GM23338 (cell line): ENCODE data around the gene ELFN2. TPM values are rescaled to one million over a fixed set of nuclear protein-coding genes. Genes with fewer than 3 reads are reported as not detected.

Experiments
- ATAC-seq: fragments of 200-7000 bp; cut with Tn5 transposase; 3 replicates; pipeline ENCODE4 v1.9.1; 2020
- DNase-seq: peaks from one replicate; pipeline ENCODE4 v3.0.0-alpha.2; 2015; ENCODE audit warnings: low spot score
- H2AFZ ChIP-seq: fragments of 200-600 bp; sonication (generic); 2 replicates; pipeline ENCODE4 v1.8.0; 2016; ENCODE audit warnings: antibody characterized with exemption, mild to moderate bottlenecking, moderate library complexity
- H3F3A ChIP-seq: fragments of 200-600 bp; sonication (generic); replicated peaks from 2 replicates; pipeline ENCODE4 v1.8.0; 2017; ENCODE audit warnings: antibody characterized with exemption, mixed run types, low read depth
- H3K27ac ChIP-seq: fragments of 200-600 bp; sonication (generic); 2 replicates; pipeline ENCODE4 v1.6.1; 2016; ENCODE audit warnings: low read depth
- H3K27me3 ChIP-seq: fragments of 200-600 bp; sonication (generic); 2 replicates; pipeline ENCODE4 v1.8.0; 2016; ENCODE audit warnings: mild to moderate bottlenecking, mixed run types, moderate library complexity; ENCODE audit not compliant: insufficient read depth
- H3K36me3 ChIP-seq: fragments of 200-600 bp; sonication (generic); 2 replicates; pipeline ENCODE4 v1.8.0; 2016; ENCODE audit warnings: mild to moderate bottlenecking; ENCODE audit not compliant: insufficient read depth
- H3K4me1 ChIP-seq: fragments of 200-600 bp; sonication (generic); 2 replicates; pipeline ENCODE4 v1.8.0; 2016; ENCODE audit warnings: mild to moderate bottlenecking, moderate library complexity; ENCODE audit not compliant: insufficient read depth
- H3K4me2 ChIP-seq: fragments of 200-600 bp; sonication (generic); 2 replicates; pipeline ENCODE4 v1.7.1; 2017; ENCODE audit warnings: mixed run types
- H3K4me3 ChIP-seq: fragments of 200-600 bp; sonication (generic); 2 replicates; pipeline ENCODE4 v1.6.1; 2016; ENCODE audit warnings: mixed run types
- H3K79me2 ChIP-seq: fragments of 200-600 bp; sonication (generic); replicated peaks from 2 replicates; pipeline ENCODE4 v1.8.0; 2017; ENCODE audit warnings: mild to moderate bottlenecking; ENCODE audit not compliant: insufficient read depth
- H3K9me2 ChIP-seq: fragments of 200-600 bp; sonication (generic); 2 replicates; pipeline ENCODE4 v1.8.0; 2017; ENCODE audit not compliant: insufficient read depth
- H4K20me1 ChIP-seq: fragments of 200-600 bp; sonication (generic); replicated peaks from 2 replicates; pipeline ENCODE4 v1.8.0; 2017; ENCODE audit warnings: mild to moderate bottlenecking; ENCODE audit not compliant: insufficient read depth
- H3K27ac Mint-ChIP-seq: 2 replicates; pipeline ENCODE4 v1.8.0; 2020; ENCODE audit warnings: inconsistent platforms, mild to moderate bottlenecking, moderate library complexity, mixed read lengths
- H3K27me3 Mint-ChIP-seq: 3 replicates; pipeline ENCODE4 v1.8.0; 2022; ENCODE audit warnings: low read depth, mild to moderate bottlenecking, moderate library complexity, mixed read lengths, inconsistent platforms; ENCODE audit not compliant: insufficient read depth, poor library complexity
- H3K36me3 Mint-ChIP-seq: 3 replicates; pipeline ENCODE4 v1.8.0; 2021; ENCODE audit warnings: low read depth, mild to moderate bottlenecking, inconsistent platforms, moderate library complexity, mixed read lengths
- H3K4me1 Mint-ChIP-seq: 3 replicates; pipeline ENCODE4 v1.8.0; 2020; ENCODE audit warnings: mild to moderate bottlenecking, inconsistent platforms, mixed read lengths
- H3K4me3 Mint-ChIP-seq: 3 replicates; pipeline ENCODE4 v1.8.0; 2021; ENCODE audit warnings: moderate library complexity, mild to moderate bottlenecking, inconsistent platforms, mixed read lengths
- H3K9me3 Mint-ChIP-seq: 3 replicates; pipeline ENCODE4 v1.8.0; 2020; ENCODE audit warnings: moderate library complexity, mild to moderate bottlenecking, inconsistent platforms, mixed read lengths
- CTCF ChIP-seq, 2 experiments: fragments of 200-600 bp in 1 of 2; sonication (generic) in 1 of 2; conservative IDR thresholded peaks; 2 replicates each; pipeline versions ENCODE4 v1.5.1 to v1.6.1; 2016 to 2017; ENCODE audit warnings: antibody characterized with exemption in 2 of 2, low read depth in 2 of 2, mild to moderate bottlenecking in 2 of 2, moderate library complexity in 1 of 2
- EZH2 ChIP-seq: fragments of 200-600 bp; sonication (generic); IDR thresholded peaks from one replicate; pipeline ENCODE4 v1.8.0; 2017; ENCODE audit warnings: antibody characterized with exemption, mild to moderate bottlenecking, low read depth; ENCODE audit not compliant: unreplicated experiment
- NANOG ChIP-seq: IDR thresholded peaks from 2 replicates; pipeline ENCODE4 v1.6.1; 2016; ENCODE audit warnings: antibody characterized with exemption, borderline replicate concordance
- STAT1 ChIP-seq: IDR thresholded peaks from one replicate; pipeline ENCODE4 v1.6.1; 2016; ENCODE audit warnings: antibody characterized with exemption; ENCODE audit not compliant: unreplicated experiment
- ZNF462 ChIP-seq: fragments of 250-450 bp; sonication (Bioruptor Pico); IDR thresholded peaks from 2 replicates; pipeline ENCODE4 v1.5.0; 2020; ENCODE audit warnings: mild to moderate bottlenecking, moderate library complexity
- polyA plus RNA-seq: library from polyadenylated mRNA; unstranded; fragments of >200 nt; fragmentation: Nextera tagmentation; extraction: Ambion mirVana; gene quantifications from 2 replicates; pipeline ENCODE4 v1.2.1, GENCODE V29; 2016
- total RNA-seq: library from RNA; depleted of rRNA; stranded (reverse); fragments of >200 nt; shearing (Covaris generic); gene quantifications from 2 replicates; pipeline ENCODE4 v1.2.3, GENCODE V29; 2014

Gene ELFN2
- total and polyA plus RNA-seq, 2 experiments from 2014 or later: 0.18 to 0.35 TPM

GRCh38 chr22:37457093-37457893 is 30.0 kb upstream of the ELFN2 start:
- H3K27me3 Mint-ChIP-seq: peaks cover 11% of the 10 kb centered on the region
- H3K4me1 ChIP-seq: no peaks in the 10 kb centered on the region
- TF ChIP-seq NANOG: no peak
- no peak for TF ChIP-seq EZH2
- TF ChIP-seq STAT1: no peak
- no peak for TF ChIP-seq ZNF462 (CRISPR knock-in tag)
- TF ChIP-seq CTCF (conservative IDR thresholded peaks at IDR 0.05; ENCODE audit: low read depth in 2 of 2): peak; percentile 85 to 99
- no peaks in the 10 kb centered on the region for H3F3A ChIP-seq
- no peak overlapping the region for H3K27ac ChIP-seq
- DNase-seq (peak; percentile 89), ATAC-seq (peak; percentile 99)
- H3K4me2 ChIP-seq: no peak overlapping the region
- H3K36me3 ChIP-seq: no peaks in the 10 kb centered on the region
- H3K9me2 ChIP-seq: no peaks in the 10 kb centered on the region
- H3K4me3 Mint-ChIP-seq: no peak overlapping the region
- no peaks in the 10 kb centered on the region for H3K36me3 Mint-ChIP-seq
- H4K20me1 ChIP-seq: no peaks in the 10 kb centered on the region
- no peak overlapping the region for H3K4me3 ChIP-seq
- H3K27ac Mint-ChIP-seq: no peak overlapping the region
- H3K79me2 ChIP-seq: no peaks in the 10 kb centered on the region
- H3K4me1 Mint-ChIP-seq: peaks cover 11% of the 10 kb centered on the region
- no peak overlapping the region for H2AFZ ChIP-seq
- no peaks in the 10 kb centered on the region; the same call in 2 of the 3 replicates for H3K9me3 Mint-ChIP-seq
- H3K27me3 ChIP-seq: no peaks in the 10 kb centered on the region
